Brain microvascular endothelial cell (primary cell): ENCODE measurements around the gene BABAM2.

Source experiments
- DNase-seq: peaks from one replicate; pipeline ENCODE4 v3.0.0-alpha.2; 2020
- H3K27ac ChIP-seq: fragments of 250-450 bp; sonication (Bioruptor Pico); 2 replicates; pipeline ENCODE4 v1.5.1; 2020; ENCODE audit warnings: mild to moderate bottlenecking, moderate library complexity
- H3K27me3 ChIP-seq: fragments of 250-450 bp; sonication (Bioruptor Pico); replicated peaks from 2 replicates; pipeline ENCODE4 v1.5.1; 2020; ENCODE audit warnings: mild to moderate bottlenecking
- H3K36me3 ChIP-seq: fragments of 250-450 bp; sonication (Bioruptor Pico); replicated peaks from 2 replicates; pipeline ENCODE4 v1.5.1; 2020; ENCODE audit warnings: mild to moderate bottlenecking
- H3K4me3 ChIP-seq: 2 replicates; pipeline ENCODE4 v1.5.1; 2011; ENCODE audit warnings: low read depth, mild to moderate bottlenecking, control low read depth, low read length, moderate library complexity
- CTCF ChIP-seq: IDR thresholded peaks from 2 replicates; pipeline ENCODE4 v1.5.1; 2011; ENCODE audit warnings: low read depth, mild to moderate bottlenecking, moderate library complexity, low read length, control low read depth, inconsistent platforms; ENCODE audit errors: missing control alignments
- in situ Hi-C: cut with HindIII; loops from 2 replicates; pipeline ENCODE4 v1.10.0; 2017; ENCODE audit warnings: low sequenced_read_pairs, low pct_ligation_motif_present

Gene BABAM2

DNA sequence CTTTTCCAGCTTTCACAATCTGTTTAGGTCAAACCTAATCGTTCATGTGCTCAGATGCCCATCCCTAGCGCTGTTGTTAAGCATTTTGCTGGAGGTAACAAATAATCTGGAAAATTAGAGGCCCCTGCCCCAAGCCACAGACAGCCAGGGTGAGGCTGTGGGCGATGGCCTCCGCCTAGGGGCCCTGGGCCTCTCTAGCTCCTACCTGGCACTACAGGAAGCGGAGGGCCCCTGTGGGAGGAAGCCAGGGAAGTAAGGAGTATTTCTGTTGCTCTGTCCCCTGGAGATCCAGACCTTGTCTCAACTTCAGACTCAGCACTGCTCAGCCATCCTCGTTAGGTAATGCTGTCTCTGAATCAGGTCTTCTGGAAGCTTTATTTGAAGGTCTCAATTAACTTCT lies 489.7 kb downstream of the BABAM2 start:
- DNase-seq, result no peak
- no peaks in the 10 kb centered on the region for H3K27me3 ChIP-seq
- no peak for TF ChIP-seq CTCF
- in situ Hi-C loops, result no loop called here
- no peak overlapping the region for H3K27ac ChIP-seq
- H3K4me3 ChIP-seq, result no peak overlapping the region
- H3K36me3 ChIP-seq, result no peaks in the 10 kb centered on the region

GRCh38 chr2:28381225-28382180 lies 491.0 kb downstream of the BABAM2 start:
- no peak for DNase-seq
- in situ Hi-C loops, result no loop called here
- no peak overlapping the region for H3K4me3 ChIP-seq
- no peaks in the 10 kb centered on the region for H3K27me3 ChIP-seq
- H3K27ac ChIP-seq, result no peak overlapping the region
- no peak for TF ChIP-seq CTCF
- H3K36me3 ChIP-seq, result no peaks in the 10 kb centered on the region

GRCh38 chr2:28382755-28383154 lies 492.2 kb downstream of the BABAM2 start:
- TF ChIP-seq CTCF, result no peak
- H3K36me3 ChIP-seq, result no peaks in the 10 kb centered on the region
- in situ Hi-C loops, result no loop called here
- no peaks in the 10 kb centered on the region for H3K27me3 ChIP-seq
- H3K27ac ChIP-seq, result no peak overlapping the region
- DNase-seq, result no peak
- H3K4me3 ChIP-seq, result no peak overlapping the region

GRCh38 chr2:28387082-28387960 lies 496.8 kb downstream of the BABAM2 start:
- Histone ChIP-seq H3K4me3 (no peak overlapping the region), H3K36me3 (no peaks in the 10 kb centered on the region), H3K27me3 (no peaks in the 10 kb centered on the region), H3K27ac (no peak overlapping the region)
- TF ChIP-seq CTCF, result no peak
- DNase-seq, result no peak
- in situ Hi-C loops, result no loop called here
